ENCODE measurements around the gene FCER2. TPM values are rescaled to one million over a fixed set of nuclear protein-coding genes. Genes with fewer than 3 reads are reported as not detected.

FCER2 gene
- total RNA-seq, 3 donors from 2014 or later: 0.26 to 0.44 (median 0.29) TPM

Other genes with a start within 250 kb of the FCER2 start
- 1 to 10 TPM; 4.0 to 9.5 (median 8.1) TPM for gene PEX11G, start 213.1 kb downstream of the FCER2 start, total RNA-seq
- gene ZNF358, start 186.0 kb downstream of the FCER2 start, total RNA-seq: 10 to 100 TPM; 31.7 to 88.8 (median 42.1) TPM
- 10 to 100 TPM; 29.5 to 40.1 (median 31.7) TPM for gene MCOLN1, start 179.5 kb downstream of the FCER2 start, total RNA-seq
- gene PNPLA6, start 166.4 kb downstream of the FCER2 start, total RNA-seq: 100 to 1,000 TPM in 2 of 3 donors, 10 to 100 TPM in 1; 85.7 to 136 (median 121) TPM
- 10 to 100 TPM; 25.3 to 60.5 (median 41.2) TPM for gene CAMSAP3, start 106.3 kb downstream of the FCER2 start, total RNA-seq
- gene XAB2, start 72.6 kb downstream of the FCER2 start, total RNA-seq: 10 to 100 TPM; 28.7 to 39.2 (median 30.7) TPM
- gene PET100, start 72.3 kb downstream of the FCER2 start, total RNA-seq: 100 to 1,000 TPM in 2 of 3 donors, 10 to 100 TPM in 1; 91.1 to 153 (median 110) TPM
- gene PCP2, start 68.4 kb downstream of the FCER2 start, total RNA-seq: 1 to 10 TPM in 1 of 3 donors, not detected in 2; 1.1 TPM
- gene STXBP2, start 65.0 kb downstream of the FCER2 start, total RNA-seq: 100 to 1,000 TPM; 114 to 209 (median 183) TPM
- gene RETN, start 33.1 kb downstream of the FCER2 start, total RNA-seq: not detected
- gene MCEMP1, start 25.0 kb downstream of the FCER2 start, total RNA-seq: under 1 TPM in 2 of 3 donors, not detected in 1; 0.36 to 0.38 TPM
- 10 to 100 TPM; 72.5 to 97.0 (median 91.1) TPM for gene TRAPPC5, start 21.3 kb downstream of the FCER2 start, total RNA-seq
- 1 to 10 TPM in 2 of 3 donors, not detected in 1; 1.3 to 2.5 TPM for gene CLEC4G, start 30.0 kb upstream of the FCER2 start, total RNA-seq
- 10 to 100 TPM in 2 of 3 donors, 1 to 10 TPM in 1; 4.1 to 17.7 (median 17.2) TPM for gene CD209, start 45.4 kb upstream of the FCER2 start, total RNA-seq
- not detected for gene CLEC4M, start 61.1 kb upstream of the FCER2 start, total RNA-seq
- 10 to 100 TPM in 2 of 3 donors, 1 to 10 TPM in 1; 8.3 to 17.6 (median 11.4) TPM for gene EVI5L, start 128.1 kb upstream of the FCER2 start, total RNA-seq
- gene PRR36, start 172.3 kb upstream of the FCER2 start, total RNA-seq: under 1 TPM; 0.22 to 0.58 (median 0.23) TPM
- gene LRRC8E, start 186.4 kb upstream of the FCER2 start, total RNA-seq: 1 to 10 TPM in 2 of 3 donors, under 1 TPM in 1; 0.32 to 1.5 (median 1.3) TPM
- gene MAP2K7, start 201.7 kb upstream of the FCER2 start, total RNA-seq: 10 to 100 TPM; 31.5 to 49.2 (median 41.7) TPM
- gene TGFBR3L, start 212.7 kb upstream of the FCER2 start, total RNA-seq: under 1 TPM in 1 of 3 donors, not detected in 2; 0.79 TPM
- gene SNAPC2, start 218.2 kb upstream of the FCER2 start, total RNA-seq: 10 to 100 TPM; 10.7 to 22.1 (median 14.7) TPM
- gene CTXN1, start 224.0 kb upstream of the FCER2 start, total RNA-seq: 10 to 100 TPM in 1 of 3 donors, 1 to 10 TPM in 1, under 1 TPM in 1; 0.69 to 28.3 (median 1.9) TPM
- gene TIMM44, start 241.5 kb upstream of the FCER2 start, total RNA-seq: 10 to 100 TPM; 55.5 to 80.4 (median 63.4) TPM